GM12873 (cell line): ENCODE measurements around the gene CACNA1D.

Experiments used
- CTCF ChIP-seq: IDR thresholded peaks from 2 replicates; pipeline ENCODE4 v1.5.1; 2012; ENCODE audit warnings: low read depth, mild to moderate bottlenecking, moderate library complexity, low read length, control low read depth; ENCODE audit not compliant: insufficient read depth; ENCODE audit errors: missing control alignments

The CACNA1D gene

GRCh38 chr3:53689681-53690080 is 195.3 kb downstream of the CACNA1D start:
- no peak for TF ChIP-seq CTCF

DNA sequence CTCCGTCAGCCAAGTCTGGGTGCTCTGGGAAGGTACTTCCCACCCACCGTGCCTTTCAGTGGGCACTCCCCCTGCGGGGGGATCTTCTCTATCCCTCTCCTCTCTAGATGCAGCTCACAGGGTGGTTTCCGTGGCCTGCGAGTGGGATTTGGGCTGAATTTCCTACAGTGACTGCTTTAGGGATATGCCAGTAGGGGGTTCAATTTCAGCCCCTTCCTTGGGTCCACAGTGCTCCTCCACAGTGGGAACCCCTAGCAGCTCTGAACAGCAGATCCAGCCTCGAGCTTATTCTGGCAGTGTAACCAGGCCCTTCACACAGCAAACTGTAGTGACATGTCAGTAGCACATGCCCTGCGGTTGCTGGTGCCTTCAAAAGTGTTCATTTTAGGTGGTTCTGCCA is 196.1 kb downstream of the CACNA1D start:
- TF ChIP-seq CTCF = no peak

GRCh38 chr3:53691349-53691748 is 196.9 kb downstream of the CACNA1D start:
- TF ChIP-seq CTCF = no peak

DNA sequence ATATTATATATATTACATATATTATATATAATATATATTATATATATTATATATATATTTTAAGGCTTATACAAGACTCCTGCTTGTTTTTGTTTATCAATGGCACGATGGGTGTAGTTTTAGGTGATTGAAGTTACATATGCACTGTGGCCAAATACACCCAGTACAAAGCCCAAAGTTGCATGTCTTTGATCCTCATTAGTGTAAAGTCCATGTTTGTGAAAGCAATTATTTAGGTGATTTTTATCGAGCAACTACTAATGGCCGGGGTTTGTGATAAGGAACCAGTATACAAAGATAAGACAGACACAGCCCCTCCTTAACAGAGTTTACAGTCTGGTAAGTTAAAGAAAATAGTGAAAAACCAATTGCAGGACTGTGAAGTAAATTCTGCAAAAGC is 197.5 kb downstream of the CACNA1D start:
- no peak for TF ChIP-seq CTCF

DNA sequence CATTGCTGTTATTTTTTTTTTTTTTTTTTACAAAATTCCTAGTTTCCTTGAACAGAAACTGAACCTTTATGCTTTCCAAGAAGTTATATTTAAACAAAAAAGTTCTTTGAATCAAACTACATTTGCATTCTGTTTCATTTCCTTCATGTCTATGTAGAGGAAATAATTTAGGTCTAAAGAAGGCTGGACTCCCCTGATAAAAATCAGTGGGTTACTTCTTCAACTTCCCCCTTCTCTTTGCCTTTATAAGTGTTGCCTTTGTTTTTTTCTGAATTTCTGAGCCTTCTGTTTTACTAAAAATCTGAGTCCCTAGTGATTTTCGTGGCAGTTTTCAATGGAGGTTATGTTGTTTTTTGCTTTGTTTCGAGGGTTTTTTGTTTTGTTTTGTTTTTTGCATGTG is 199.0 kb downstream of the CACNA1D start:
- TF ChIP-seq CTCF = no peak

GRCh38 chr3:53694046-53694445 is 199.6 kb downstream of the CACNA1D start:
- no peak for TF ChIP-seq CTCF

GRCh38 chr3:53694666-53695323 is 200.4 kb downstream of the CACNA1D start:
- TF ChIP-seq CTCF = no peak

DNA sequence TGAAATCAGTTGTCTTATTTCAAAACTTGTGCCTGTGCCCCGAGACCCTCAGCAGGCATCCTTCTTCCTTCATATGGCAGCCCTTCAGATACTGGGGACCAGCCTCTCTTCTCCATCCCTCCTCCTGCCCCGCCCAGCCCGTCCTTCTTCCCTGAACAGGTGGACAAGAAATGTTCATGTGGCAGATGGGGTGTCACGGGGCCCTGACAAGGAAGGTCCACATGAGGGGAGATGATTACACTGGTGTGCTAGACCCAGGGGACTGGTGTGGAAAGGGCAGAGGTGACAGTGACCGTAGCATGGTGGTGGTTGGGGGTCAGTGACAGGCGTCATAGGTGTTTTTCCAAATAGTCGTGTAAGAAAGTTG is 200.9 kb downstream of the CACNA1D start:
- no peak for TF ChIP-seq CTCF
